Thoracic aorta (tissue), 2 donors: ENCODE measurements around the gene BIRC5. TPM values are rescaled to one million over a fixed set of nuclear protein-coding genes. Genes with fewer than 3 reads are reported as not detected.

Experiments used
- ATAC-seq: fragments of 150-250 bp; one replicate; pipeline ENCODE4 v1.8.0; 2017; ENCODE audit warnings: low read depth; ENCODE audit not compliant: insufficient number of reproducible peaks, low FRiP score
- DNase-seq: peaks from one replicate; pipeline ENCODE4 v3.0.0-alpha.2; 2020; ENCODE audit warnings: low spot score
- H3K27ac ChIP-seq, 2 donors: fragments of 200-600 bp; sonication (generic); 1 replicate in 1 of 2; 2 replicates in 1 of 2; pipeline ENCODE4 v1.5.1; 2016; ENCODE audit warnings: mild to moderate bottlenecking in 2 of 2, moderate library complexity in 2 of 2
- H3K27me3 ChIP-seq: fragments of 200-600 bp; sonication (generic); replicated peaks from 2 replicates; pipeline ENCODE4 v1.6.0; 2016; ENCODE audit warnings: mild to moderate bottlenecking; ENCODE audit not compliant: insufficient read depth
- H3K36me3 ChIP-seq: fragments of 200-600 bp; sonication (generic); one replicate; pipeline ENCODE4 v1.5.1; 2016
- H3K4me1 ChIP-seq, 2 donors: fragments of 200-600 bp; sonication (generic); 1 replicate in 1 of 2; 2 replicates in 1 of 2; pipeline versions ENCODE4 v1.5.1 to v1.6.0; 2016; ENCODE audit warnings: low read depth in 2 of 2, mild to moderate bottlenecking in 1 of 2; ENCODE audit not compliant: control insufficient read depth in 1 of 2
- H3K4me3 ChIP-seq: fragments of 200-600 bp; sonication (generic); 2 replicates; pipeline ENCODE4 v1.5.1; 2016; ENCODE audit warnings: mild to moderate bottlenecking
- H3K9me3 ChIP-seq: fragments of 200-600 bp; sonication (generic); 2 replicates; pipeline ENCODE4 v1.5.1; 2016
- total RNA-seq, 2 donors: library from RNA; depleted of rRNA; stranded (reverse); fragments of >200 nt; gene quantifications; one replicate each; pipeline versions ENCODE4 v1.1.0 to v1.2.3, GENCODE V29; 2016
- TF ChIP-seq, protein P1 (sequence below): fragments of 200-600 bp; sonication (generic); IDR thresholded peaks from one replicate; pipeline ENCODE4 v1.5.1; 2019; ENCODE audit warnings: antibody characterized with exemption

Gene BIRC5
- total RNA-seq, 2 donors from 2014 or later = 0.14 to 4.2 TPM

DNA sequence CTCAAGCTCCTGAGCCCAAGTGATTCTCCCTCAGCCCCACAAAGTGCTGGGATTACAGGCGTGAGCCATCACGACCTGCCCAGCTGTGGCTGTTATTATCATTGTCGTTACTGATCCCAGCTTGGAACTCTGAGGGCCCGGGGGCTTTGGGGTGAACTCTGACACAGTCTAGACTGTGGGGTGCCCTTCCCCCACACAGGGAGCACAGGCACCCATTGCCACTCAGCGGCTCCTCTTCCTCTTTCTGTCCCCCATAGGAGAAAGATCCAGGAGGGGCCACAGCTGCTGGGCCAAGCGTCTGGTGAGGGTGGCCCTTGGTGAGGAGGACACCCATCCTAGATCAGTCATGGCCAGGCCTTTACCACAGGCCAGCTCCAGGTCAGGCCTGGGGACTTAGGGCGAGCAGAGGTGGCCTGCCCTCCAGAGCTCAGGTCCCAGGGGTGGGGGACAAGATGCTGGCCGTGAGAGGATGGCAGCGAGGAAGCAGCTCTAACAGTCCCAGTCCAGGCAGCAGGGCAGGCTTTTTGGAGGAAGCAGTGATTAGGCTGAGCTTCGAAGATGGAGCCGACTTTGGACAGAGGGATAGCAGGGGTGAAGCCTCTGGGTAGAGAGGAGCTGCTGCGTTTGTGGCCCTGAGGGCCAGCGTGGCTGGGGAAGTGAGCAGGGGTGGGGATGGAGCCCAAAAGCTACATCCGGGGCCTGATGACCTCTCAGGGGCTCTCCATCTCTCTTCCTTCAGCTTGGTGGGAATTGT, 42.1 kb downstream of the BIRC5 start:
- Histone ChIP-seq H3K36me3 (no peaks in the 10 kb centered on the region), H3K27ac (no peak overlapping the region), H3K9me3 (no peaks in the 10 kb centered on the region), H3K27me3 (no peaks in the 10 kb centered on the region), H3K4me1 (peaks cover 0 to 7% of the 10 kb centered on the region in 2 donors), H3K4me3 (no peak overlapping the region)
- DNase-seq = no peak
- no peak for ATAC-seq
- TF ChIP-seq, protein P1, sequence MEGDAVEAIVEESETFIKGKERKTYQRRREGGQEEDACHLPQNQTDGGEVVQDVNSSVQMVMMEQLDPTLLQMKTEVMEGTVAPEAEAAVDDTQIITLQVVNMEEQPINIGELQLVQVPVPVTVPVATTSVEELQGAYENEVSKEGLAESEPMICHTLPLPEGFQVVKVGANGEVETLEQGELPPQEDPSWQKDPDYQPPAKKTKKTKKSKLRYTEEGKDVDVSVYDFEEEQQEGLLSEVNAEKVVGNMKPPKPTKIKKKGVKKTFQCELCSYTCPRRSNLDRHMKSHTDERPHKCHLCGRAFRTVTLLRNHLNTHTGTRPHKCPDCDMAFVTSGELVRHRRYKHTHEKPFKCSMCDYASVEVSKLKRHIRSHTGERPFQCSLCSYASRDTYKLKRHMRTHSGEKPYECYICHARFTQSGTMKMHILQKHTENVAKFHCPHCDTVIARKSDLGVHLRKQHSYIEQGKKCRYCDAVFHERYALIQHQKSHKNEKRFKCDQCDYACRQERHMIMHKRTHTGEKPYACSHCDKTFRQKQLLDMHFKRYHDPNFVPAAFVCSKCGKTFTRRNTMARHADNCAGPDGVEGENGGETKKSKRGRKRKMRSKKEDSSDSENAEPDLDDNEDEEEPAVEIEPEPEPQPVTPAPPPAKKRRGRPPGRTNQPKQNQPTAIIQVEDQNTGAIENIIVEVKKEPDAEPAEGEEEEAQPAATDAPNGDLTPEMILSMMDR = no peak

DNA sequence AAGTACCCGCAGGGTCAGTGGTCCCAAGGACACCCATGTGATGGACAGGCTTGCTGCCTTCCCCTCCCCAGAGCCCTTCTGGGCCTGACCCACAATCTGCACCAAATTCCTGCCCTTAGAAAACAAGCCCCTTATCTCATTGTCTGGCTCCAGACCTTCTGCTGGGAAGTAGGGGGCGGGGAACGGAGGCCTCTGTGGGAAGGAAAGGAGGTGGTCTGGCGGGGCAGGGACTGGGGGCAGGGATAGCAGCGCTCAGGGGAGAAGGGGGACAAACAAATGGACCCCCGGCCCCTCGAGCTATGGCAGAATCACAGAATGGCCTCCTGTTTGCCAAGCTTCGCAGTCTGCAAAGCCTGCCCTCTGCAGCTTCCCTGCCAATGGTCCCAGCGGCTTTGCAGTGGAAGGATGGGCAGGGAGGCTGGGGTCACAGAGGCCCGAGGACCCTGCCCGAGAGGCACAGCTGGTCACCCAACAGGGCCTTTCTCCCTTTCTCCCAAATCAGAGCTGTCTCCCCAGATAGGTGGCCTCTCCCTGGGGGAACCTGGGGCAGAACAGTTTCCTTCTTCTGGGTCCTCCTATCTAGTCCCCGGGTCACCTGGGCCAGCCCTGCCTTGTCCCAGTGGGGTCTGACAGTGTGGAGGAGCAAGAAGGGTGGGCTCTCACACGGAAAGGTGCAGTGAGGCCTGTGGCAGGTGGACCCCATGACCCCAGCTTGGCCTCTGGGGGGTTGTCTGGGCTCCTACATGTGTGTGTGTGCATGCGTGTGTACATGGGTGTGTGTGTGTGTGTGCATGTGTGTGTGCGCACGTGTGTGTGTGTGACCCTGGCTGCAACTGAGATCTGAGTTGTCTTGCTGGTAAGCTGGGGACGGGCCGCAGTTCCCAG, 42.9 kb downstream of the BIRC5 start:
- no peaks in the 10 kb centered on the region for H3K27me3 ChIP-seq
- H3K9me3 ChIP-seq = no peaks in the 10 kb centered on the region
- TF ChIP-seq, protein P1 = no peak
- H3K4me3 ChIP-seq = no peak overlapping the region
- DNase-seq = no peak
- peaks cover 0 to 6% of the 10 kb centered on the region in 2 donors for H3K4me1 ChIP-seq
- no peaks in the 10 kb centered on the region for H3K36me3 ChIP-seq
- H3K27ac ChIP-seq = no peak overlapping the region
- no peak for ATAC-seq

DNA sequence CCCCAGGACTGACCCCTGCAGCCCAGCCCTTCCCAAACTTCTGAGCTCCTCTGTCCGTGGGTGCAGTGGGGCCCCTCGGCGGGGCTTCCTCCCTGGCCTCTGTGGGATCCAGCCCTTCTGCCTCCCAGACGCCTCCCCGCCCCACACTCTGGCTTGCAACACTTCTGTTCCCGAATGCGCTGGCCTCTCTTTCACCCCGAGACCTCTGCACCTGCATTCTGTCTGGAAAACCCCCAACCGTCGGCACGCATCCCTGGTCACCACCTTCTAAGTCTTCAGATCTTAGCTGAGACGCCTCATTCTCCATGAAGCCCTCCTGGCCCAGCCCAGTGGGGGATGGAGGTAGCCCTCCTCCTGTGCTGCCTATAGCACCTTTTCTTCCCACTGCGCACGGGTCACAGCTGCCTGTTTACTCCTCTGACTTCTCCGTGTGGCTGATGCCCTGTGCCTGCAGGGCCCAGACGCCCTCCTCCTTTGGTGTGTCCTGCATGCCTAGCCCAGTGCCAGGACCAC, 43.8 kb downstream of the BIRC5 start:
- Histone ChIP-seq H3K36me3 (no peaks in the 10 kb centered on the region), H3K9me3 (no peaks in the 10 kb centered on the region), H3K27ac (no peak overlapping the region), H3K4me3 (no peak overlapping the region), H3K4me1 (peaks cover 0 to 6% of the 10 kb centered on the region in 2 donors), H3K27me3 (no peaks in the 10 kb centered on the region)
- ATAC-seq = no peak
- DNase-seq = no peak
- TF ChIP-seq, protein P1 = no peak

DNA sequence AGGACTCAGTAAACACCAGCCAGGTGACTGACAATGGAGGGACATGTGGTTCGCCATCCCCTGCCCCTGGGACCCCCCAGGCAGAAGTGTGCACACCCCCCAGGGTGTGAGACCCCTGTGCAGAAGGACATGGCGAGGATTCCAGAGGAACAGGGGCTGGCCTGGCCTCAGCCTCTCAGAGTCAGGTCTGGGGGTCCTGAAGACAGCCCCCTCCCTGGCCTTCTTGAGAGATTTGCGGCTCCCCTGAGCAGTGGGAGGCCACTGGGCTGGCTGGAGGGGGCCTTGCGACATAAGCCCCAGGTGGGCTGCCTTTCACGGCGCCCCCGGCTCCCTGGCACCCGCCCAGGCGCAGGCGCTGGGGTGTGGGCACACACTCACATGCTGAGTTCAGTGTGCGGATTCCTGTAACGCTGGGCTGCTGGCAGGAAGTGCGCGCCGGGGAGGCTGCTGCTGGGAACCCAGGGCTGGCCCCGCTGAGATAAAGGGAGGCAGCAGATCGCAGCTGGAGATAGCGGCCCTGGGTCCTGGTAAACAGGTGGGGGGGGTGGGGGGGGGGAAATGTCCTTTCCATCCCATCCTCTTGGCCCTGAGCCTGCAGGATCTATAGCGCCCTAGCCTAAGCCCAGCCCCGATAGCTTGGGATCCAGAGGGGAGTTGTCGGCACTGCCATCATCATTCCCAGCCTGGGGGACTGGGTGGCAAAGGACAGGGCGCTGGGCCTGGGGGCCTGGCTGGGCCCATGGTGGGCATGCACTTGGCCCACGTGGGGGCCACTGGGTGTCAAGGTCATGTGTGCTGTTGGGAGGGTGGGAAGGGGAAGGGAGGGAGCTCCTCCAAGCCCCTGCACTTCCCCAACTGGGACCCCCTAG, 44.5 kb downstream of the BIRC5 start:
- H3K36me3 ChIP-seq = no peaks in the 10 kb centered on the region
- H3K27ac ChIP-seq = no peak overlapping the region
- peaks cover 0 to 6% of the 10 kb centered on the region in 2 donors for H3K4me1 ChIP-seq
- H3K9me3 ChIP-seq = no peaks in the 10 kb centered on the region
- H3K4me3 ChIP-seq = no peak overlapping the region
- ATAC-seq = no peak
- H3K27me3 ChIP-seq = no peaks in the 10 kb centered on the region
- DNase-seq = no peak
- TF ChIP-seq, protein P1 = no peak
